PFSK-1 (cell line): ENCODE results near the gene KPNA5.

Experiments used
- FOXP2 ChIP-seq: optimal IDR thresholded peaks from 2 replicates; pipeline ENCODE3; 2011; ENCODE audit warnings: borderline replicate concordance, control low read depth, inconsistent platforms; ENCODE audit not compliant: insufficient read depth; ENCODE audit errors: extremely low read length, extremely low read depth
- POLR2AphosphoS5 ChIP-seq: IDR thresholded peaks from 2 replicates; pipeline ENCODE4 v1.6.1; 2012; ENCODE audit warnings: low read depth, mild to moderate bottlenecking, control low read depth, low read length, moderate library complexity
- SIN3A ChIP-seq: IDR thresholded peaks from 2 replicates; pipeline ENCODE4 v1.6.1; 2012; ENCODE audit warnings: mild to moderate bottlenecking, low read length, moderate library complexity, borderline replicate concordance; ENCODE audit not compliant: insufficient read depth
- TAF1 ChIP-seq: IDR thresholded peaks from 2 replicates; pipeline ENCODE4 v1.6.1; 2012; ENCODE audit warnings: low read length, control low read depth, borderline replicate concordance; ENCODE audit not compliant: insufficient read depth
- TF ChIP-seq, protein P1 (sequence below), 2 experiments: IDR thresholded peaks; 2 replicates each; pipeline versions ENCODE4 v1.6.1 to v1.8.0; 2011 to 2012; ENCODE audit warnings: low read depth in 2 of 2, low read length in 2 of 2, control low read depth in 1 of 2, inconsistent platforms in 1 of 2, mild to moderate bottlenecking in 1 of 2, moderate library complexity in 1 of 2; ENCODE audit not compliant: insufficient read depth in 1 of 2

GRCh38 chr6:116761779-116762178, 80.8 kb downstream of the KPNA5 start:
- TF ChIP-seq POLR2AphosphoS5 (no peak), FOXP2 (no peak), TAF1 (no peak), SIN3A (no peak)
- TF ChIP-seq, protein P1, sequence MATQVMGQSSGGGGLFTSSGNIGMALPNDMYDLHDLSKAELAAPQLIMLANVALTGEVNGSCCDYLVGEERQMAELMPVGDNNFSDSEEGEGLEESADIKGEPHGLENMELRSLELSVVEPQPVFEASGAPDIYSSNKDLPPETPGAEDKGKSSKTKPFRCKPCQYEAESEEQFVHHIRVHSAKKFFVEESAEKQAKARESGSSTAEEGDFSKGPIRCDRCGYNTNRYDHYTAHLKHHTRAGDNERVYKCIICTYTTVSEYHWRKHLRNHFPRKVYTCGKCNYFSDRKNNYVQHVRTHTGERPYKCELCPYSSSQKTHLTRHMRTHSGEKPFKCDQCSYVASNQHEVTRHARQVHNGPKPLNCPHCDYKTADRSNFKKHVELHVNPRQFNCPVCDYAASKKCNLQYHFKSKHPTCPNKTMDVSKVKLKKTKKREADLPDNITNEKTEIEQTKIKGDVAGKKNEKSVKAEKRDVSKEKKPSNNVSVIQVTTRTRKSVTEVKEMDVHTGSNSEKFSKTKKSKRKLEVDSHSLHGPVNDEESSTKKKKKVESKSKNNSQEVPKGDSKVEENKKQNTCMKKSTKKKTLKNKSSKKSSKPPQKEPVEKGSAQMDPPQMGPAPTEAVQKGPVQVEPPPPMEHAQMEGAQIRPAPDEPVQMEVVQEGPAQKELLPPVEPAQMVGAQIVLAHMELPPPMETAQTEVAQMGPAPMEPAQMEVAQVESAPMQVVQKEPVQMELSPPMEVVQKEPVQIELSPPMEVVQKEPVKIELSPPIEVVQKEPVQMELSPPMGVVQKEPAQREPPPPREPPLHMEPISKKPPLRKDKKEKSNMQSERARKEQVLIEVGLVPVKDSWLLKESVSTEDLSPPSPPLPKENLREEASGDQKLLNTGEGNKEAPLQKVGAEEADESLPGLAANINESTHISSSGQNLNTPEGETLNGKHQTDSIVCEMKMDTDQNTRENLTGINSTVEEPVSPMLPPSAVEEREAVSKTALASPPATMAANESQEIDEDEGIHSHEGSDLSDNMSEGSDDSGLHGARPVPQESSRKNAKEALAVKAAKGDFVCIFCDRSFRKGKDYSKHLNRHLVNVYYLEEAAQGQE (IDR thresholded peaks at IDR 0.05; ENCODE audit: insufficient read depth in 1 of 2, low read depth in 2 of 2, low read length in 2 of 2): no peak
